GM19023 (cell line): ENCODE results near the gene BCKDK.
"Not testable (repeated sequence)": the region's sequence is repeated elsewhere in the genome, so short reads cannot be mapped to it uniquely, and the experiment has no call there.

Source experiments
- ATAC-seq: cut with Tn5 transposase; IDR thresholded peaks from one replicate; pipeline ENCODE4 v1.9.1; 2021; ENCODE audit warnings: mild to moderate bottlenecking, moderate library complexity; ENCODE audit not compliant: unreplicated experiment

BCKDK gene

DNA sequence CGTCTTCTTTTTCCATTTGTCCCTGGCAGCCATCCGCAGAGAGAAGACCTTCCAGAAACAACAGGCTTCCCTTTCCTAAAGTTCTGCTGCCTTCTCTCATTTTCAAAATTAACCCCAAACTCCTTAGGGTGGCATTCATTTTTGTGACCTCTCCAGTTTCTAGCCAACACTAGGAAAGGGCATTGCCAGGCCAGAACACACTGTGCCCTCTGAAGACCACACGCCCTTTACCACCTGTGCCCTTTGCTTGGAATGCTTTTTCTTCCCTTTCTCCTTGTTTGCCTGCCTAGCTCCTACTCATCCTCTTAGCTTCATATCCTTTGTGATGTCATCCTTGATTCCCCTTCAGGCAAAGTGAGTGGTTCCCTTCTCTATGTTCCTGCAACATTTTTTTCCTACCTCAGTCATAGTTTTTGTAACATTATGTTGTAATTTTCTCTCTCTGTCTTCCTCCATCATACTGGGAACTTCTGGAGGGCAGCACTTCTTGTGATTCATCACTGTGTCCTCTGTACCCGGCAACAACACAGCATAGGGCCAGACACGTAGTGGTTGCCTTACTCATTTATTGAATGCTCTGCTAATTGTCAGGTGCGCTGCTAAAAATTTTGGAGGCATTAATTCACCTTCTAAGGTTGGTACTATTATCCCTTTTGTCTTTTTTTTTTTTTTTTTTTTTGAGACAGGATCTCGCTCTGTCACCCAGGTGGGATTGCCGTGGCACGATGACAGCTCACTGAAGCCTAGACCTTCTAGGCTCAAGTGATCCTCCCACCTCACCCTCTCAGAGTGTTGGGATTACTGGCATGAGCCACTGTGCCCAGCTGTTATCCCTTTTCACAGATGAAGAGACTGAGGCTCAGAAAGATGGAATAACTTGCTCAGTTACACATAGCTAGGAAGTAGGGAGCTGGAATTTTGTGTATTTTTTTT lies 10.3 kb downstream of the BCKDK start:
- no peak for ATAC-seq

DNA sequence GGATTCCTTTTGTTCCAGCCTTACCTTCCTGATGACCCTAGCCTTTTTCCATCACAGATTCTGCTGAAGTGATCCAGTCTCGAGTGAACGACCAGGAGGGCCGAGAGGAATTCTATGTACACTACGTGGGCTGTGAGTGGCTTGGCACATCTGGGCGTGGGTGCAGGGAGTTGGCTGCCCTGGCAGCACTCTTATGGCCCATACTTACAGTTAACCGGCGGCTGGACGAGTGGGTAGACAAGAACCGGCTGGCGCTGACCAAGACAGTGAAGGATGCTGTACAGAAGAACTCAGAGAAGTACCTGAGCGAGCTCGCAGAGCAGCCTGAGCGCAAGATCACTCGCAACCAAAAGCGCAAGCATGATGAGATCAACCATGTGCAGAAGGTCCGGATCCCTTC lies 11.9 kb downstream of the BCKDK start:
- ATAC-seq: no peak

DNA sequence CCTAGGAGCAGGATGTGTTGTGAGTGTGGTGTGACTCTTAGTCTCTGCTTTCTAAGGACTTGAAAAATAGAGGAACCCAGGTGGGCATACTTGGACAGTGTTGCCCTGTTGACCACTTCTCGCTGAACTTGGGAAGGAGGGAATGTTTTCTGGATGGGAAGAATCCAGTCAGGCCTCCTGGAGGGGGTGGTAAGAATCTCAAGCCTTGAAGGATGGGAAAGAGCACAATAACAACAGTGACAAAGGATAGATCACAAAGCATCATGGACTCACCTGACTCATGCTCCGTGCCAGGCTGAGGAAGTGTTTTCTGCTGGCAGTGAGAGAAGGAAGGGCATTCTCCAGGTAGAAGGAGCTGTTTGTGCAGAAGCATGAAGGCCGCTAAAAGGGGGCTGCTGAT lies 17.7 kb downstream of the BCKDK start:
- no peak for ATAC-seq

DNA sequence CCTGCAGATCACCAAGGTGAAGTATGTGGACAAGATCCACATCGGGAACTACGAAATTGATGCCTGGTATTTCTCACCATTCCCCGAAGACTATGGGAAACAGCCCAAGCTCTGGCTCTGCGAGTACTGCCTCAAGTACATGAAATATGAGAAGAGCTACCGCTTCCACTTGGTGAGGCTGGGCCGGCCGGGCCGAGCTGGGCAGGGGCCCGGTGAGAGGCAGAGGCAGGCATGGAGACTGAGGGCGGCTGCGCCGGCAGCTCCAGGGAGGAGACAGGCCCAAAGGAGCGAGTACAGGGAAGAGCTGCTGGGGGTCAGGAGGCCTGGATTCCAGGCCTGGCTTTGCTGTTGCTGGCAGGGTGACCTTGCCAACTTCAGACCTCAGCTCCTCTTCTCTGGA lies 19.0 kb downstream of the BCKDK start:
- no peak for ATAC-seq

DNA sequence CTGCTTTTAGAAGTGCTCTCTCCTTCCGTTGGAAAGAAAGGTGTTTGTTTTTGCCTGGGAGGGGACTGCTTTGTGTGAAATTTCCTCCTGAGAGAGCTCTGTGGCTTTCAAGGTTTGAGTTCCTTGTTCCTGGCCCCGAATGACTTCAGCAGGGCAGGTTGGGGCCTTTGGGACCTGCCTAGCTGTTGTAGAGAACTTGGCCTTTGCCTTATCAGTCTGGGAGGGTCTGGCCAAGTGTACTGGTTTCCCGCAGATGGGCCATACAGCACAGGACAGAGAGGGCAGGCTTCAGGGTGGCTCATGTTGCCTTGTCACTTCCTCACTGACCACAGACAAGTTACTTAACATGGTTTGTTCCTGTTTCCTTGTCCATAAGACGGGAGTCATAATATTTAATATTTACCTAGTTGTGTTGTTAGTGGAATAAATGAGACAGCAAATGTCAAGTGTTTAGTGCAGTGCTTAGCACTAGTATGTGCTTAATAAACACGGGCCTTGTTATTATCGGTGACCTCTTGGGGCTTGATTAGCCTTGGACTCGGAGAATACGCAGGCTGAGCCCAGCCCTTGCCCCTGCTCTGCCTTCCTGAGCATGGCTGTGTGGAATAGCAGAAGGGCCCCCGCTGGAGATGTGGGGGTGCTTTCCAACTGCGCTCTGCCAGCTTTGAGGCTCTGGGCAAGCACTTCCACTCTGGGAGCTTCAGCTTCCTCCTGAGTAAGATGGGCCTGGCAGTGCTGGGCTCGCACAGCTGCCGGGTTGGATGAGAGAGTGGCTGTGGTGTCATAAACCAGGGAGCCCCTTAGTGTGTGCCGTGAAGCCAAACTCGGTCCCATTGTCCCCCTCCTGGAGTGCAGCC lies 20.8 kb downstream of the BCKDK start:
- ATAC-seq: no peak

DNA sequence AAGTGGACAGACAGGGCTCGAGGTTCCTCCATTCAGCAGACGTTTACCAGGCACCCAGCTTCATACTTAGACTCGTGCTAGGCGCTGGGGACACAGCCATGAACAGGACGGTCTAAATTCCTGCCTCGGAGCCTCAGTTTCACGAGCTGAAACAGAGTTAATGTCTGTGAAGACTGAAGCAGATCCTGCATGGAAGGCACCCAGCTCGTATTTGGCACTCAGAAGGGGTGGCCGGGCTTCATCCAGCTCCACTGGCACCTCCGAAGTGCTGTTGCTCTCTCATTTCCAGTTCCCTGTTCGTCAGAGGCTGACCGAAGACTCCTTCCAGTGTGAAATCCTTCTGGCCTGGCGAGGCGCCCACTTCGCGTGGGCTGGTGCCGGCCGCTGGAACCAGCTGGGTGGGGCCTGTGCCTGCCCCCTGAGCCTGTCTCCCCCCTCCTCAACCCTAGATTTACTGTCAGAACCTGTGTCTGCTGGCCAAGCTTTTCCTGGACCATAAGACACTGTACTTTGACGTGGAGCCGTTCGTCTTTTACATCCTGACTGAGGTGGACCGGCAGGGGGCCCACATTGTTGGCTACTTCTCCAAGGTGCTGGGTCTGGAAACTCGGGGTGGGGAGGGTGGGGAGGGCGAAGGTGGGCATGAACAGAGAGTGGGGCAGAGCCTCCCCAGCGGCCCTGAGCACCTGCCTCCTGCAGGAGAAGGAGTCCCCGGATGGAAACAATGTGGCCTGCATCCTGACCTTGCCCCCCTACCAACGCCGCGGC lies 21.6 kb downstream of the BCKDK start:
- ATAC-seq: no peak

DNA sequence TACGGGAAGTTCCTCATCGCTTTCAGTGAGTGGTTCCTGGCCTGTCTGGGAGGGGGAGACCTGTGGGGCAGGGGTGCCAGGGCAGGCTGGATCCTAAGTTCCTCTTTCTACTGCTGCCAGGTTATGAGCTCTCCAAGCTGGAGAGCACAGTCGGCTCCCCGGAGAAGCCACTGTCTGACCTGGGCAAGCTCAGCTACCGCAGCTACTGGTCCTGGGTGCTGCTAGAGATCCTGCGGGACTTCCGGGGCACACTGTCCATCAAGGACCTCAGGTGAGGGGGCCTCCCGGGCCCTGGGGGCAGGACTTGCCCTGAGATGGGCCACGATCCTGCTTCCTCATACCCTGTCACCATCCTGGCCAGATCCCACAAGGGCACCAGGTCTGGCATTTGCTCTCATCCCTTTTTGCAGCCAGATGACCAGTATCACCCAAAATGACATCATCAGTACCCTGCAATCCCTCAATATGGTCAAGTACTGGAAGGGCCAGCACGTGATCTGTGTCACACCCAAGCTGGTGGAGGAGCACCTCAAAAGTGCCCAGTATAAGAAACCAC lies 22.2 kb downstream of the BCKDK start:
- ATAC-seq: no peak

DNA sequence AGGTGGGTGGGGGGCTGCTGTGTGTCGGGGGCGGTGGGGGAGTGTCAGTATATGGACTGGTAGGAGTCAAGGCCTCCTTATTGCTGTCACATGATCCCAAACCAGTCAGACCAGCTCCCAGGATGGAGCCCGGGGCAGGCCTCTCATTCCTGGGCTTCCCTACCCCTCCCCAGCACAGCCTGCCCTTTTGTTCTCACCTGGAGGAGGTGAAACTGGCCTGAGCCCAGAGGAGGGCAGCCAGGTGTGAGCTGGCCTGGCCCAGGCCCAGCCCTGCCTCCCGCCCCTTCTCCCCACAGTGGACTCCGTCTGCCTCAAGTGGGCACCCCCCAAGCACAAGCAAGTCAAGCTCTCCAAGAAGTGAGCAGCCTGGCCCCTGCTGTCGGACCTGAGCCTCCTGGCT lies 22.7 kb downstream of the BCKDK start:
- no peak for ATAC-seq

DNA sequence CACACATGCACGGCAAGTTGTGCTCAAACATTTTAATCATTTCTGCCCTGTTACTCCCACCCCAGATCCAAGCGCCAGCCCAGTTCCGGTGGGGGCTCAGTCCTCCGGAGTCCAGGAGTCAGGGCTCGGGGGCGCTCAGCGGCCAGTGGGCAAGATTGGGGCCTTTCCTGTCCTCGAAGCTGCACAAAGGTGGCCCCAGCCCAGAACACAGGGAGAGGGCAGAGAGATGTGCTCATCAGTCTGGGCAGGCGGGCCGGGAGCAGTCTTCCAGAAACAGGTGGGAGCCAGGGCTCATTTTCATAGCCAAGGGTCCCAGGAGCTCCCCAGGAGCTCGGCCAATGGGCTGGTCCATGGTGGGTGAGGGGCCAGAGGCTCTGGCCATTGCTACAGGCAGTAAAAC lies 23.2 kb downstream of the BCKDK start:
- ATAC-seq: no peak

DNA sequence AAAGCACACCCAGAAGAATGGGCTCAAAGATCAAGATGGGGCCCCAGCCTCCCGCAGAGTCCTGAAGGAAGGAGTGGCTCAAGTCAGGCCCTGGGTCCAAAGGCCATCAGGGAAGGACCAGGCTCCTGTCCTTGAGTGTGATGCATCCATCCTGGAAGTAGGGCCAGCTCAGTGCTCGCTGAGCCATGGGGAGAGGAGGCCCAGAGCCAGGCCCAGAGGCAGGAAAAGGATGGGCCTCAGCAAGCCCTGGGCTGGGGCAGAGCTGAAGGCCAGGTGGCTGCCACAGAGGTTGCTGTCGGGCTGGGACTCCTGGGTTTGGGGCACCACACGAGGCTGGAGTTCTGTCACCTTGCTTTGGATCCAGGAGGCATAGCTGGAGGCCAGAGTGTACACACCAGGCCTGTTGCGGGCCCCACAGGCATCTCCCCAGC lies 23.7 kb downstream of the BCKDK start:
- no peak for ATAC-seq

DNA sequence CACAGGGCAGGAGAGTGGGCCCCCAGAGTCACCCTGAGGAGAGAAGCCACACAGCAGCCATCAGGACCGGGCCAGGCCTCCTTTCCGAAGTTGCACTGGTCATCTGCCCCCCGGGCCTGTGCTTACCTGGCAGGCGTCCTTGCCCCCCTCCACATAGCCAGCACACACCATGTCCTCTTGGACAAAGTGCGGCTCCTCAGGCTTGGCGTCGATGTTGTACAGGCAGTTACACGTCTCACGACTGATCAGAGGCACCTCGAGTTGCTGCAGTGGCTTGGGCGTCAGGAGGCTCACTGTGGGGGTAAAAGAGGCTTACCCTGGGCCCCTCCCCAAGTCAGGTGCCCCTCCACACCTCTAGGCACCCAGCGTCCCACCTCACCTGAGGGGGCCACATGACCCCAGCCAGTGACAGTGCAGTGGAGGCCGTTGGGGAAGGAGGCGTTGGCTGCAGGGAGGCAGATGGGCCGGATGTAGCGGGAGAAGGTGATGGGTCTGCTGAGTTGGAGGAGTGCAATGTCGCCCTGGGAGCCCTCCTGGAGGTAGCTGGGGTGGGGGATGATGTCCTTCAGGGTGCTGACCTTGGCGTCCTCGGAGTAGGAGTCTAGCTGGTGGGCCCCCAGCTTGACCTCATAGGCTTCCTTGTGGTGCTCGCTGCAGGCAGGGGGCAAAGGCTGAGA lies 24.3 kb downstream of the BCKDK start:
- no peak for ATAC-seq

DNA sequence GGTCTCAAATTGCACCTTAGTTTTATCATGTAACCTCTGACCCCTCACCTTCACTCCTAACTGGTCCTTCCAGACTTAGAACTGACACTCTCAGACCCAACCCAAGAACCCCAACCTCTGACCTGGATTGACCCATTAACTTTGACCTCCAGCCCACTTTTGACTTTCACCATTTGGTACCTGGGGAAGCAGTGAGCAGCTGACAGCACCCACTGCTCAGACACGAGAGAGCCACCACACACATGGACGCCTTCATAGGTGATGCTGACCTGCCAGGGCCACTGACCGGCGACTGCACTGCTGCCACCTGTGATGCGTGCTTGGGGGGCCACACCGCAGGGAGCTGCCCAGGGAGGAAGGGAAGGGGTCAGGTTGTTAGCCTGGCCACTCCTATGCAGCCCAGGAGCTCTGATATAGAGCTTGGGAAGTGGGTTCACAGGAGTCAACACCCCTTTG lies 24.9 kb downstream of the BCKDK start:
- ATAC-seq: no peak

DNA sequence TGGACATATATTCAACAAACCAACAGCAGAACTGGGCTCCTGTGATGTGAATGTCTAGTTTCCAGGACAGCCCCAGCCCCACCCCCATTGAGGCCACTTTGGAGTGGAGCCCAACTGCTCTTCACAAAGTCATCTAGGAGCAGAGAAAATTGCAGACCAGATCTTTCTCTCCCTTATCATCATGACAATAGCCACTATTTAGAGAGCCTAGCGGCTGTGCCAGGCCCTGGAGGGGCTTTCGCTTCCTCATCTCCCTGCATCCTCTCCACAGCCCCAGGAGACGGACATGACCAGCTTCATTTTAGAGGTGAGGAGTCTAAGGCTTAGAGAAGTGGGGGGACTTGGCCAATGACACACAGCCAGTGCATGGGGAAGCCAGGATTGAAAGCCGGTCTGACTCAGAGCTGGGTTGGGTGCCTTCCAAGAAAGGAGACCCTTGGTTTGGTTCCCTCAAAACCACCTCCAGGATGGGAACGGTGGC lies 25.9 kb downstream of the BCKDK start:
- ATAC-seq: no peak

DNA sequence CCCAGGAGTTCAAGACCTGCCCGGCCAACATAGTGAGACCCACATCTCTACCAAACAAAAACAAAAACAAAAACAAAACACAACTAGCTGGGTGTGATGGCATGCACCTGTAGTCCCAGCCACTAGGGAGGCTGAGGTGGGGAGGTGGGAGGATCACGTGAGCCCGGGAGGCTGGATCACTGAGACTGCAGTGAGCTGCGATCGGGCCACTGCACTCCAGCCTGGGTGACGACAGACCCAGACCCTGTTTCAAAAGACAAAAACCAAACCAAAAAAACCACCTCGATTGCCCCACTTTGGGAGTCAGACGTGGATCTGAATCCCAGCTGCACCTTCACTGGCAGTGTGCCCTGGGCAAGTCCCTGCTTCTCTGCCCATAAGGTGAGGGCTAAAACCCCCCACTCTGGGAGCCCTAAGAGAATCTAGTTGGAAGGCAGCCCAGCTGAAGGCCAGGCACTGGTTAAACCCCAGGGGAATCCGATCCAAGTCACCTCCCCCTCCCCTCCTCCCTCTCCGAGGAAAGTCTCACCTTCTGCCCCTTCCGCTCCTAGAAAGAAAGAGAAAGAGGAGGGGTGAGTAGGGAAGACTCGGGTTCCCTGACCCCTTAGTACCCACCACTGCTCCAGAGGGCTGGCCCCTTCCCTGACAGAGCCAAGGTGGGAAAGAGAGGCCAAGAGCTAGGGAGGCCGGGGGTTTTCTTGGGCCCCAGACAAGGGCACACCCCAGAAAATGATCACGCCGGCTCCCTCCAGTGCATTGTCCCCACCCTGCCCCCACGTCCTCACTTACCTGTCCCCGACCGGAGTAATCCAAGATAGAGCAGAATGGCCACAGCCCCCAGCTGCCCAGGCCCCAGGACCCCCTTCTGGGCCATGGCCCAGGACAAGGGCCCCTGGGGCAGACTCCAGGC lies 26.7 kb downstream of the BCKDK start:
- ATAC-seq: no peak

DNA sequence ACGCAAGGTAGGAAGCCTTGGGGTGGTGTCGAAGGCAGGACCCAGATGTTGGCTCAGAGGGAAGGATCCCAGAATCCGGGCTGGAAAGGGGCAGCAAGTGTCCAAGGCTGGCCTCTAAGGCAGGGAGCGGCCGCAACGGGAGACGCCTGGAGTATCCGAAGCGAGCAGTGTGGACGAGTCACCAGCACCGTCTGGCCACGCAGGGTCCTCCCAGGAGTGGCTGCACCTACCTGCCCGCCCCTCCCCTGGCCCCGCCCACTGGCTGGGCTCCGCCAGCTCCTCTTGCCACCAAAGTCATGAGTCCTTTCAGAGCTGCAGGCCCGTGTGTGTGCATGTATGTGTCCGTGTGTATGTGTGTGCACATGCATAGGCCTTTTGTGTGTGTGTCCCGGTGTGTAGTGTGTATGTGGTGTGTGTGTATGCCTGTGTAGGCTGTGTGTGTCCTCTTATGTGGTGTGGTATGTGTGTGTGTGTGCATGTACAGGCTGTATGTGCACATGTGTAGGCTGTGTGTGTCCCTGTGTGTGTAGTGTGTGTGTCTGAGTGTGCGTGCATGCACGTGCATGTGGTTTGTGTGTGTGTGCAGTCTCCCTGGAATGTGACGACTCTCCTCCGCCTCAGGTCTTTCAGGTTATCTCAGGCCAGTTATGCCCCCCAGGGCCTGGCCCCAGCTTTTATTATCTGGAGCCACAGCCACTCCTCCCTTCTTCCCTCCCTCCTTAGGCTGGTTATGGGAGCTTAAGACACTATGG lies 27.5 kb downstream of the BCKDK start, which contains the start of gene PRSS8:
TSS of gene PRSS8 (minus strand) at position 193 of the 752 bp plus-strand sequence. CDS start 229 bp downstream, outside the sequence.
- ATAC-seq: no peak

DNA sequence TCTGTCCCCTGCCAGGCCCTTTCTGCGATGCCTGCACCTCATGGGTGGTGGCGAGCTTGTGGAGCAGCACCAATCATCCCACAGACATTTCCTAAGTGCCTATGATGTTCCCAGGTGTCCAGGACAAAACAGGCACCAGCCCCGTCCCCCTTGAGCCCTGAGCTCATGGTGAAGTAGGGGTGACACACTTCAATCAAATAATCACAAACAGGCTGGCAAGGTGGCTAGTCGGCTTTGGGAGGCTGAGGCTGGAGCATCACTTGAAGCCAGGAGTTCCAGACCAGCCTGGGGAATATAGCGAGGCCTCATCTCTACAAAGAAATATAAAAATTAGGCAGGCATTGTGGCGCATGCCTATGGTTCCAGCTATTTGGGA lies 28.1 kb downstream of the BCKDK start:
- no peak for ATAC-seq

DNA sequence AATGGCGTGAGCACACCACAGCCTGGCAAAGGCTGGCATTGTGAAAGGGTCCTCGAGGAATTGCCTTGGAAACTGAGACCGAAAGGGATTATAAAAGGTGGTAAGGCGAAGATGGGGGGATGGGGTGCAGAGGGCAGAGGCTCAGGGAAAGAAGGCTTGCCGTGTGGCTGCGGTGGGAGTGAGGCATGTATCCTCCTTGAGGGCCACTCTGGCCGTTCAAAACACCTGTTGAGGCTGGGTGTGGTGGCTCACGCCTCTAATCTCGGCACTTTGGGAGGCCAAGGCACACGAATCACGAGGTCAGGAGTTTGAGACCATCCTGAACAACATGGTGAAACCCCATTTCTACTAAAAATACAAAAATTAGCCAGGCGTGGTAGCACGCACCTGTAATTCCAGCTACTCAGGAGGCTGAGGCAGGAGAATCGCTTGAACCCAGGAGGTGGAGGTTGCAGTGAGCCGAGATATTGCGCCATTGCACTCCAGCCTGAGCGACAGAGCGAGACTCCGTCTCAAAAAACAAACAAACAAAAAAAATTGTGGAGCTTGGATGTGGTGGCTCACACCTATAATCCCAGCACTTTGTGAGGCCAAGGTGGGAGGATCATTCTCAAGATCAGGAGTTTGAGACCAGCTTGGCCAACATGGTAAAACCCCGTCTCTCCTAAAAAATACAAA lies 28.8 kb downstream of the BCKDK start:
- ATAC-seq: not testable (repeated sequence)
